ENCODE data around the gene SLC25A11.
"Not testable (repeated sequence)": the region's sequence is repeated elsewhere in the genome, so short reads cannot be mapped to it uniquely, and the experiment has no call there.

The SLC25A11 gene

DNA sequence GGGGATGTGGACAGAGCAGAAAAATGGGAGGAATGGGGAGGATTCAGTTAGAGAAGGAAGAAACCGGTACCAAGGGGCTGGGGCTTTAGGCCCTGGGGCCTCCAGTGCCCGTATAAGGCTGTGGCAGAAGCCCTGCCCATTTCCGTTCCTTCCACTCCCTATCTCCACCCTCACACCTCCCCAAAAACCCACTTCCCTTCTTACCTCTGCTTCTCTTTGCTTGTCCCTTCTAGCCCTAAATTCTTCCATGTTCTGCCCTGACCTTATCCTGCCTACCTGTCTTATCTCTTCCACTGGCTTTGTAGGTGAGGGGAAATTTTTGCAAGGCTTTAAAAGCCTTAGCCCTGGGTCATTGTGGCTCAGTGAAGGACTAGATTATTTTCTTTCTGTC is 4.3 kb upstream of the SLC25A11 start:
- no peak for DNase-seq

DNA sequence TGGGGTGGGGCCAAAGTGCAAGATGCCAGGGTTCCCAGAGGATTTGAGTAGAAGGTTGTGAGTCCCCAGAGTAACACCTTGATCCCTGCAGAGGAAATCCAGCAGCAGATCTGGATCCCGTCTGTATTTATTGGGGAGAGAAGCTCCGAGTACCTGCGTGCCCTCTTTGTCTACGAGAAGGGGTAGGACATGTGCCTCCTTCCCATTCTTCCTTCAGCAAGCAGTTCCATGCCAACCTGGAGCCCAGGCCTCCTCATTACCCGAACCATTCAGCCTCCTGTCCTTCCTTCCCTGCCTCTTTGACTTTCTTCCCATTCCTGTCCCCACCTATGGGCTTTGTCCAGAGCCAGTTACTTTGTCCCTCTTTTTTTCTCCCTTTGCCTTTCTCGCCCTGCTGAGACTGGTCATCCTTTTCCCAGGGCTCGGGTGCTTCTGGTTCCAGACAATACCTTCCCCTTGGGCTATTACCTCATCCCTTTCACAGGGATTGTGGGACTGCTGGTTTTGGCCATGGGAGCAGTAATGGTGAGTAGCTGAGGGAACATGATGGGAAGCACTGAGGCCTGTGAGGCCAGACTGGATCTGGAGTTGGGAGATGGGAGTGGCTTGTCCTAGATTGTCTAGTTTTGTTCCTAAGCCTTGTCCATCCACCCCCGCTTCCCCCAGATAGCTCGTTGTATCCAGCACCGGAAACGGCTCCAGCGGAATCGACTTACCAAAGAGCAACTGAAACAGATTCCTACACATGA is 3.1 kb upstream of the SLC25A11 start:
- DNase-seq: no peak

DNA sequence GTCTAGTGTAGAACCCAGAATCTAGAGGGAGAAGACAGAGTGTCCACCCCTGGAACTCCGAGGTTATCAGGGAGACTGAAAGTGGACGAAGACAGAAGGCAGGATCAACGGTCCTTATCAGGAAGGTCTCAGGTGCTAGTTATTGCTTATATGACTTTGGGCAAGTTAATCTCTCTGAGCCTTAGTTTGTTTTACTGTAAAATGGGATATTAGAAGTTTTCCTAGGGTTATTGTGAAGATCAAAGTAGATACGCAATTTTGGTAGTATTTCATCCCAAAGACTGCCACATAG is 1.4 kb upstream of the SLC25A11 start:
- no peak for DNase-seq

DNA sequence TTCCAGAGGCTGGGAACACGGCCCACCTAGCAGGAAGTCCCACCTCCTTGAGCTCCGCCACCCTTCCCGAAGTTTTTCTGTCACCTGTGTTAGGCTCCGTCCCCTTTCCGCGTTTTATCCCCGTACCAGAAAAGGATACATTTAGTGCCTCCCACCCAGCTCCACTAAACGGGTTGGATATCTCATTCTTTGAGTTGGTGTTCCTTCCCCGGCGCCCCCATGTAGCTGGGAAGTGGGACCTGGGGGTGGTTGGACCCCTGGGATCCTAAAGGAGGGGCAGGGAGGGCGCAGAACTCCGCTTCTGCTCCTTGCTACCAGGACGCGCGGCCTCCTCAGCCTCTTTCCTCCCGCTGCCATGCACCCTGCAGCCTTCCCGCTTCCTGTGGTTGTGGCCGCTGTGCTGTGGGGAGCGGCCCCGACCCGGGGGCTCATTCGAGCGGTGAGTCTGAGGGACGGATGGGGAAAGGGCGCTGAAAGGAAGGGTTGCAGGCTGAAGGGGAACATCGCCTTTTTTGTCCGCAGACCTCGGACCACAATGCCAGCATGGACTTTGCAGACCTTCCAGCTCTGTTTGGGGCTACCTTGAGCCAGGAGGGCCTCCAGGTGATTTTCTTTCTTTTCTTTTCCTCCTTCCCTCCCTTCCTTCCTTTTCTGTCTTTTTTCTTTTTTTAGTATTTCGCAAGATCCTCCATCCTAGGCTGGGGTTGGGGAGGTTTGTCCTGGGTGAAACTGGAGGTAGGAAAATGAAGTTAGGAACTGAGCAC is 891 bp upstream of the SLC25A11 start:
- no peak for DNase-seq

DNA sequence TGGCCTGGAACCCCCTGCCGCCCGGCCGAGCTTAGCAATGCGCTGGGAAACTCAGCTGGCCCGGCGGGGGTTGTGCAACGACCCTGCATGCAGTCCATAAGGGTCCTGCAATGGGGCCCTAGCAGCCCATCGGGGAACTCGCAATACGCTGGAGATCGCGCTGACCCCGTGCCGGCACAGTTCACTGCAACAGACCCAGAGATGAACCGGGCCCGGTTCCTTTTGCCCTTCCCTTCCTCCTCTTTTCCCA is 375 bp downstream of the SLC25A11 start:
- no peak for DNase-seq

DNA sequence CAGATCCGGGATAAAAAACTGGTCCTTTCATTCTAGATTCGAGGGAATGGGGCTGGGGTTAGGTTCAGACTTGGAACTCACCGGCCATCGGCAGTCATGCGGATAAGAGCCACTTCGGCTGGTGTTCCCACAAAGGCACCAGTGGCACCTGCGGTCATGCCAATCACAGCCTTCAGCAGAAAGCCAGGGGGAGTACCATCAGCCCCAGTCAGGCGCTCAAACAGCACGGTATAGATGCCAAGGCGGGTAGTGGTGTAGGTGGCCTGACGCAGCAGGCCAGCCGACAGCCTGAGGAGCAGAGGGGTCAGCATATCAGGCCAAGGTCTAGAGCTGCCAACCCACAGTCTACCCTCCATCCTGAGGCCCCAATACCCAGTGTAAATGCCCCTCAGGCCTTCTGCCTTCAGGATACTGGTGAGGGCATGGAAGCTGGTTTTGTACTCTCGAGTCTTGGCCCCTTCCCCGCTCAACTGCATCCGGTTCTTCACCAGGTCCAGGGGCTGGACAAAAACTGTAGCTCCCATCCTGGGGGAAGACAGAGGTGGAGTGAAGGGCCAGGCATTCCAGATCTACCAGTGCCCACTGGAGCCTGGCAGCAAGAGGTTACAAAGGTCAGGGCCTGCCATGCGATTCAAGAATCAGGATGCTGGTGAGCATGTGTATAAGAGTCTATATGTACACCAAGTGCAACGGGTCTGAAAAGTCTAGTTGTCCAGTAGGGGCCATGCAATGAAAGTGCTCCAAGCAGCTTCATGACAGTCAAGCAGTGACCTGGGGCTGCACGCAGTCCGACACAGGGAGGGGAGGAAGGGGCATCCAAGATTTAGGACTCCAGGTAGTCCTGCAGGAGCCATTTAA is 929 bp downstream of the SLC25A11 start:
- DNase-seq: no peak

DNA sequence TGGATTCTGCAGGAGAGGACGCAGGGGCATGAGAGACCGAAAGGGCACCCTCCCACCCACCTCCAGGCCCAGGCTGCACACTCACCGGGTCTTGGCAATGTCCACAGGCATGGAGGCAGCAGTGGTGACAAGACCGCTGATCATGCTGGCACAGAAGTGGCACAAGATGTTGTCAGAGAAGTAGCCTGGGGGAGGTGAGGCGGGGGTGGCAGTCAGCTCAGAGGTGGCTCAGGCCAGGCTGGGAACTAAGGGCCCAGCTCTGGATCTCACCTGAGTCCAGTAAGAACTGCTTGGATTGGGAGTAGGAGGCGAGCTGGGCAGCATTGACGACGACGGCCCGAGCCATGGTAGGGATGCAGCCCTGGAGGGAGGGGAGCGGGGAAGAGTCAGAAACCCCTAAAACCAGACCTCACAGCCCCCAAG is 1.8 kb downstream of the SLC25A11 start:
- no peak for DNase-seq

DNA sequence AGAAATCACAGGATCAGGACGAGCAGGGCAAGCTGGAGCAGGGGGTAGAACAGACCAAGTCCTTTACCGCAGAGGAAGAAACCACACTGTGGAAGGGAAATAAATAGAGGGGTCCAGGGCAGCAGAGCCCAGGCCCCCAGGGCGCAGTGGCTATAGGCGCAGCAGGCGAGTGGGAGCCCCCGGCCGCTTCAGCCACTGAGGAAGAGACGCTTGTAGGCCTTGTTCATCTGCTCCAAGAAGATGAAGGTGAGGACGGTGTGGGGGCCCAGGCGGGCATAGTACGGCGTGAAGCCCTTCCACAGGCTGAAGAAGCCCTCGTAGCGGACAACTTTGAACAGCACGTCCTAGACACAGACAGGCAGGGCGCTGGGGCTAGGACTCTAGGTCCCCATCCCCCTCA is 2.3 kb downstream of the SLC25A11 start:
- DNase-seq: no peak

DNA sequence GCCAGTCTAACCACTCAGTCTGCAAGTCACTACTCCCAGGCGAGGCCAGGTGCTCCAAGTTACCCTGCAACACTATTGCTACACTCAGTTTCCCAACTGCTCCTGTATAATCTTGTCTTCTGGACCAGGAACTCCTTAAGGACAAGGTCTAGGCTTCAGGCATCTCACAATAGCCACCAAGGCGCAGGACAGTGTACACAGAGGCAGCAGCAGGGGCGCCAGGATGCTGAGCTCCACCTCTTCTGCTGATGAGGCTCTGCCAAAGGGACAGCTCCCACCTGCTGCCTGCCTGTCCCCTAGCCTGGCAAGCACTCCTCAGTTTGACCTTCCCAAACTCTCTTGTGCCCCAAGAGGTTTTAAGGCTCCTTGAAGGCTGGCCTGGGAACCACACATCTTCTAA is 3.4 kb downstream of the SLC25A11 start:
- no peak for DNase-seq

DNA sequence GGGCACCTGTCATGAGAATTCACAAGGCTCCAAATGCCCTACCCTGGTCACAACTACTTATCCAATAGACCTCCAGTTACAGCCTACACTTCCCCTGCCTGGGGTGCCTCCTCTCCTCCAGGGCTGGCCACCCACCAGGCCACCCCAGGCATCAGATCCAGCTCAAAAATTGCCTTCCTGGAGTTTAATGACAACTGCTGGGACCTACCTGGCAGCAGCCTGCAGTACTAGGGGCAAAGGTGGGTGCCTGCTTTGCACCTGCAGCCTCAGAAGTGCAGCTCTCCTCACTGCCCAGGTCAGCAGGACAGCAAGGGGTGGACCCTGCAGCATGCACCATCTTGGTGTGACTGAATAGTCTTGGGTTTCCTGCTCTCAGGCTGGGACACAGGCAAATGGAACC is 4.2 kb downstream of the SLC25A11 start:
- no peak for DNase-seq

DNA sequence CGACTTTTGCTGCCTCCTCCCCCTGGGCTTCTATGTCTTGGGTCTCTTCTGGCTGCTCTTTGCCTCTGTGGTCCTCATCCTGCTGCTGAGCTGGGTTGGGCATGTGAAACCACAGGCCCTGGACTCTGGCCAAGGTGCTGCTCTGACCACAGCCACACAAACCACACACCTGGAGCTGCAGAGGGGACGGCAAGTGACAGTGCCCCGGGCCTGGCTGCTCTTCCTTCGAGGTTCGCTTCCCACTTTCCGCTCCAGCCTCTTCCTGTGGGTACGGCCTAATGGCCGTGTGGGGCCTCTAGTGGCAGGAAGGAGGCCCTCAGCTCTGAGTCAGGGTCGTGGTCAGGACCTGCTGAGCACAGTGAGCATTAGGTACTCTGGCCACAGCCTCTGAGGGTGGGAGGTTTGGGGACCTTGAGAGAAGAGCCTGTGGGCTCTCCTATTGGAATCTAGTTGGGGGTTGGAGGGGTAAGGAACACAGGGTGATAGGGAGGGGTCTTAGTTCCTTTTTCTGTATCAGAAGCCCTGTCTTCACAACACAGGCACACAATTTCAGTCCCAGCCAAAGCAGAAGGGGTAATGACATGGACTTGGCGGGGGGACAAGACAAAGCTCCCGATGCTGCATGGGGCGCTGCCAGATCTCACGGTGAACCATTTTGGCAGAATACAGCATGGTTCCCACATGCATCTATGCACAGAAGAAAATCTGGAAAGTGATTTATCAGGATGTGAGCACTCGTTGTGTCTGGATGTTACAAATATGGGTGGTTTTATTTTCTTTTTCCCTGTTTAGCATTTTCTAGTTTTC is 5.5 kb downstream of the SLC25A11 start:
- DNase-seq: no peak

DNA sequence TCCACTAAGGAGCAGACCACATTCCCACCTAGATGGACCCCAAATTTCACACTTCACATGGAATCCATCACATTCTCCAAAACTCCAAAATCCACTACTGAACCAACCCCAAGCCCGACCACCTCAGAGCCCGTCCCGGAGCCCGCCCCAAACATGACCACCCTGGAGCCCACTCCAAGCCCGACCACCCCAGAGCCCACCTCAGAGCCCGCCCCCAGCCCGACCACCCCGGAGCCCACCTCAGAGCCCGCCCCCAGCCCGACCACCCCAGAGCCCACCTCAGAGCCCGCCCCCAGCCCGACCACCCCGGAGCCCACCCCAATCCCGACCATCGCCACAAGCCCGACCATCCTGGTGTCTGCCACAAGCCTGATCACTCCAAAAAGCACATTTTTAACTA is 6.2 kb downstream of the SLC25A11 start:
- no peak for DNase-seq

DNA sequence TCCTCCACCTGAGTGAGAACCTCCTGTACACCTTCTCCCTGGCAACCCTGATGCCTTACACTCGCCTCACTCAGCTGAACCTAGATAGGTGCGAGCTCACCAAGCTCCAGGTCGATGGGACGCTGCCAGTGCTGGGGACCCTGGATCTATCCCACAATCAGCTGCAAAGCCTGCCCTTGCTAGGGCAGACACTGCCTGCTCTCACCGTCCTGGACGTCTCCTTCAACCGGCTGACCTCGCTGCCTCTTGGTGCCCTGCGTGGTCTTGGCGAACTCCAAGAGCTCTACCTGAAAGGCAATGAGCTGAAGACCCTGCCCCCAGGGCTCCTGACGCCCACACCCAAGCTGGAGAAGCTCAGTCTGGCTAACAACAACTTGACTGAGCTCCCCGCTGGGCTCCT is 7.1 kb downstream of the SLC25A11 start:
- DNase-seq: no peak

DNA sequence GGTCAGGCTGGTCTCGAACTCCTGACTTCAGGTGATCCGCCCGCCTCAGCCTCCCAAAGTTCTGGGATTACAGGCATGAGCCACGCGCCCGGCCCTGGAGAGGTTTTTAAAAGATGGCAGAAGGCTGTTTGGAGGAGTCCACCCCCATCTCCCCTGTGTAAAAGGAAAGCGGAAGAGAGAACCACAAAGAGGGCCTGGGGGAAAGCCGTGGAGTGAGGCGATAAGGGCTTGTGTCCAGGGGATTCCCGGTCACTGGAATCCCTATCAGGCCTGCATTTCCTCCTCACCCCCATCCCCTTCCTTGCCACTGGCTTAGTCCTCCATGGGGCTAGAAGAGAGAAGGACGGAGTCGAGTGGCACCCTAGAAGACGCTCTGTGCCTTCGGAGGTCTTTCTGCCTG is 7.9 kb downstream of the SLC25A11 start, which contains the start of gene GP1BA:
Gene GP1BA (plus strand): TSS at position 315 of the 400 bp plus-strand sequence. CDS start 328 bp downstream, outside the sequence.
- no peak for DNase-seq

DNA sequence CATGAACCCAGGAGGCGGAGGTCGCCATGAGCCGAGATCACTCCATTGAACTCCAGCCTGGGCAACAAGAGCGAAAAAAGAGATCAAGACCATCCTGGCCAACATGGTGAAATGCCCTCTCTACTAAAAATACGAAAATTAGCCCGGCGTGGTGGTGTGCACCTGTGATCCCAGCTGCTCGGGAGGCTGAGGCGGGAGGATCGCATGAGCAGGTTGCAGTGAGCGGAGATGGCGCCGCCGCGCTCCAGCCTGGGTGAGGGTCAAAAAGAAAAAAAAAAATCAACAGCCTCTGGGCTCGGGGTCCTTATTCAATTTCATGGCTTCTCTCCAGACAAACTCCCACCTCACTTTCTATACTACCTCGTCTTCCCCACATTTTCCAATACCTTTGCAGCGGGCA is 11.0 kb downstream of the SLC25A11 start:
- DNase-seq: no peak

DNA sequence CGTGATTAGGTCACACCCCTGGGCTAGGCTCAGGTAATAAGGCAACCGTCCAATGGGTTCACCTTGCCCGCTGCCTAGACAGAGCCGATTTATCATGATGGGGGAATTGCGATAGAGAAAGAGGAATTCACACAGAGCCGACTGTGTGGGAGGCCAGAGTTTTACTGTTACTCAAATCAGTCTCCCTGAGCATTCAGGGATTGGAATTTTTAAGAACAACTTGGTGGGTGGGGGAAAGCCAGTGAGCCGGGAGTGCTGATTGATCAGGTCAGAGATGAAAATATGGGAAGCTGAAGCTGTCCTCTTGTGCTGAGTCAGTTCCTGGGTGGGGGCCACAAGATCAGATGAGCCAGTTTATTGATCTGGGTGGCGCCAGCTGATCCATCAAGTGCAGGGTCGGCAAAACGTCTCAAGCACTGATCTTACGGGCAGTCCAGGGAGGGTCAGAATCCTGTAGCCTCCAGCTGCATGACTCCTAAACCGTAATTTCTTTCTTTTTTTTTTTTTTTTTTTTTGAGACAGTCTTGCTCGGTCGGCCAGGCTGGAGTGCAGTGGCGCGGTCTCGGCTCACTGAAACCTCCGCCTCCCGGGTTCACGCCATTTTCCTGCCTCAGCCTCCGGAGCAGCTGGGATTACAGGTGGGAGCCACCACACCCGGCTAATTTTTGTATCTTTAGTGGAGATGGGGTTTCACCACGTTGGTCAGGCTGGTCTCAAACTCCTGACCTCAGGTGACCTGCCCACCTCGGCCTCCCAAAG is 13.1 kb downstream of the SLC25A11 start:
- DNase-seq: not testable (repeated sequence)

DNA sequence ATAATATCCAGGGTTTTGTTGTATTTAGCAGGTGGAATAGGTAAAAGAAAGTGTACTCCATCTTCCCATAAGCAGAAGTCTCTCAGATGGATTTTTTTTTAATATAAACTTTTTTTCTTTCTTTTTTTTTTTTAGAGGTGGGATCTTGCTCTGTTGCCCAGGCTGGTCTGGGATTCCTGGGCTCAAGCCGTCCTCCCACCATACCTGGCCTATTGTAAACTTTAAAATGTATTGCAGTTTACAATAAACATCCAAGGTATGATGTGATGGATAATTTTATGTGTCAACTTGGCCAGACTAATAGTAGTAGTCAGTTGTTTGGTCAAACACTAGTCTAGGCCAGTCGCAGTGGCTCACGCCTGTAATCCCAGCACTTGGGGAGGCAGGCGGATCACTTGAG is 18.5 kb downstream of the SLC25A11 start:
- no peak for DNase-seq

DNA sequence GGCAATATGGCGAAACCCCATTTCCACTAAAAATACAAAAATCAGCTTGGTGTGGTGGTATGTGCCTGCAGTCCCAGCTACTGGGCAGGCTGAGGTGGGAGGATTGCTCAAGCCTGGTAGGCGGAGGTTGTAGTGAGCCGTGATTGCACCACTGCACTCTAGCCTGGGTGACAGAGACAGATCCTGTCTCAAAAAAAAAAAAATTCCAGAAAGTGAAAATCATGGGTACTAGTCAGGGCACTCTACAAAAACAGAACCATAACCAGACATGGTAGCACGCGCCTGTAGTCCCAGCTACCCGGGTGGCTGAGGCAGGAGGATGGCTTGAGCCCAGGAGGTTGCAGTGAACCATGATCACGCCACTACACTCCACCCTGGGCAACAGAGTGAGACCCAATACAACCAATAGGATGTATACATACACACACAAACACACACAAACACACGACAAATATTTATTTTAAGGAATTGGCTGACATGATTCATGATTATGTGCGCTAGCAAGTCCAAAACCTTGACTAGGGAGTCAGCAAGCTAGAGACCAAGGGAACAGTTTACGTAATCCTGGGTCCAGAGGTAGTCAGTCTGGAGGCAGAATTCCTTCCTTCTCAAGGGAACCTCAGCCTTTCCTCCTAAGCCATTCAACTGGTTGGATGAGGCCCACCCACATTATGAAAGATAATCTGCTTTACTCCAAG is 19.3 kb downstream of the SLC25A11 start:
- DNase-seq: no peak

DNA sequence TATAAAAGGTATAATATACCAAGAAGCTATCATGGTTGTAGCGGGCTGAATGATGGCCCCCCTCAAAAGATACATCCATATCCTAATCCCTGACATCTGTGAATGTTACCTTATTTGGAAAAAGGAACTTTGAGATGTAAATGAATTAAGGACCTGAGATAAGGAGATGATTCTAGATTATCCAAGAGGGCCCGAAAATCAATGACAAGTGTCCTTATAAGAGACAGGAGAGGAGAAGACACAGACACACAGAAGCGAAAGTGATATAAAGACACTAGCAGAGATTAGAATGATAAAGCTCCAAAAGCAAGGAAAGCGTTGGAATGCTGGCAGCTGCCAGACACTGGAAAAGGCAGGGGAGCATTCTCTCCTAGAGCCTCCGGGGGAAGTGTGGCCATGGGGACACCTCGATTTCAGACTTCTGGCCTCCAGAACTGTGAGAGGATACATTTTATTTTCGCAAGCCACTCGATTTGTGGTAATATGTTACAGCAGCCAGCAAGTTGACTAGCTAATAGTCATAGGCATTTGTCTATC is 20.3 kb downstream of the SLC25A11 start:
- DNase-seq: no peak

DNA sequence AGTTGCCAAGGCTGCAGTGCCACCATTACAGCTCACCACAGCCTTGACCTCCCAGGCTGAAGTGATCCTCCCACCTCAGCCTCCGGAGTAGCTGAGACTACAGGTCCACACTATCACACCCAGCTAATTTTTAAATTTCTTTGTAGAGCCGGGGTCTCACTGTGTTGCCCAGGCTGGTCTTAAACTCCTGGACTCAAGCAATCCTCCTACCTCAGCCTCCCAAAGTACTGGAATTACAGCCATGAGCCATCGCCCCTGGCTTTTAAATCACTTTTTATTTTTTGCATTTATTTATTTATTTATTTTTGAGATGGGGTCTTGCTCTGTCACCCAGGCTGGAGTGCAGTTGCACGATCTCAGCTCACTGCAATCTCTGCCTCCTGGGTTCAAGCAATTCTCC is 25.3 kb downstream of the SLC25A11 start:
- DNase-seq: not testable (repeated sequence)

DNA sequence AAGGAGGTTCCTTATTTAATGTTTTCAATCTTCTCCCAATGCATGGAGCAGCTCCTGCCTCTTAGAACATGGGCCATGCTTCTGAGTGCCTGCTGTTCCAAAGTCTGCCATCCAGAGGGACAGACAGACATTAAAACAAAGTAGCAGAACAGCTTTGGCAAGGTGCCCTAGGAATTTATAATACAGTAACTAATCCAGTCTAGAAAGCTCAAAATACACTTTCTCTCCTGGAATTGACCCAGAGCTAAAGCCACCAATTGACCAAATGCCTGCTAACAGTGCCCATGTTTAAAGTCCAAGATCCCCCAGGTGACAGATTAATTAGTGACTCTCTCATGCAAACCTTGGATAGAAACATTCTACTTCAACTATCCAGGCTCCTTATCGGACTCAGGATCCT is 25.9 kb downstream of the SLC25A11 start:
- DNase-seq: no peak
